Measurements from ENCODE around the gene PARL.

GRCh38 chr3:183896610-183897009 is 11.9 kb upstream of the PARL start:
- TF ChIP-seq TCF7L2 (IDR thresholded peaks at IDR 0.05; ENCODE audit: low read depth, low read length) (no peak), SRSF1 (optimal IDR thresholded peaks at IDR 0.05; ENCODE audit: low read depth, low read length) (no peak), NBN (conservative IDR thresholded peaks at IDR 0.05) (no peak), ZNF3 (CRISPR knock-in tag; IDR thresholded peaks at IDR 0.05) (no peak), CBX5 (CRISPR knock-in tag; IDR thresholded peaks at IDR 0.05; ENCODE audit: borderline replicate concordance) (no peak), JUND (CRISPR knock-in tag; IDR thresholded peaks at IDR 0.05) (no peak), HMG20A (CRISPR knock-in tag; IDR thresholded peaks at IDR 0.05; ENCODE audit: borderline replicate concordance) (no peak)
- TF ChIP-seq, protein P1, sequence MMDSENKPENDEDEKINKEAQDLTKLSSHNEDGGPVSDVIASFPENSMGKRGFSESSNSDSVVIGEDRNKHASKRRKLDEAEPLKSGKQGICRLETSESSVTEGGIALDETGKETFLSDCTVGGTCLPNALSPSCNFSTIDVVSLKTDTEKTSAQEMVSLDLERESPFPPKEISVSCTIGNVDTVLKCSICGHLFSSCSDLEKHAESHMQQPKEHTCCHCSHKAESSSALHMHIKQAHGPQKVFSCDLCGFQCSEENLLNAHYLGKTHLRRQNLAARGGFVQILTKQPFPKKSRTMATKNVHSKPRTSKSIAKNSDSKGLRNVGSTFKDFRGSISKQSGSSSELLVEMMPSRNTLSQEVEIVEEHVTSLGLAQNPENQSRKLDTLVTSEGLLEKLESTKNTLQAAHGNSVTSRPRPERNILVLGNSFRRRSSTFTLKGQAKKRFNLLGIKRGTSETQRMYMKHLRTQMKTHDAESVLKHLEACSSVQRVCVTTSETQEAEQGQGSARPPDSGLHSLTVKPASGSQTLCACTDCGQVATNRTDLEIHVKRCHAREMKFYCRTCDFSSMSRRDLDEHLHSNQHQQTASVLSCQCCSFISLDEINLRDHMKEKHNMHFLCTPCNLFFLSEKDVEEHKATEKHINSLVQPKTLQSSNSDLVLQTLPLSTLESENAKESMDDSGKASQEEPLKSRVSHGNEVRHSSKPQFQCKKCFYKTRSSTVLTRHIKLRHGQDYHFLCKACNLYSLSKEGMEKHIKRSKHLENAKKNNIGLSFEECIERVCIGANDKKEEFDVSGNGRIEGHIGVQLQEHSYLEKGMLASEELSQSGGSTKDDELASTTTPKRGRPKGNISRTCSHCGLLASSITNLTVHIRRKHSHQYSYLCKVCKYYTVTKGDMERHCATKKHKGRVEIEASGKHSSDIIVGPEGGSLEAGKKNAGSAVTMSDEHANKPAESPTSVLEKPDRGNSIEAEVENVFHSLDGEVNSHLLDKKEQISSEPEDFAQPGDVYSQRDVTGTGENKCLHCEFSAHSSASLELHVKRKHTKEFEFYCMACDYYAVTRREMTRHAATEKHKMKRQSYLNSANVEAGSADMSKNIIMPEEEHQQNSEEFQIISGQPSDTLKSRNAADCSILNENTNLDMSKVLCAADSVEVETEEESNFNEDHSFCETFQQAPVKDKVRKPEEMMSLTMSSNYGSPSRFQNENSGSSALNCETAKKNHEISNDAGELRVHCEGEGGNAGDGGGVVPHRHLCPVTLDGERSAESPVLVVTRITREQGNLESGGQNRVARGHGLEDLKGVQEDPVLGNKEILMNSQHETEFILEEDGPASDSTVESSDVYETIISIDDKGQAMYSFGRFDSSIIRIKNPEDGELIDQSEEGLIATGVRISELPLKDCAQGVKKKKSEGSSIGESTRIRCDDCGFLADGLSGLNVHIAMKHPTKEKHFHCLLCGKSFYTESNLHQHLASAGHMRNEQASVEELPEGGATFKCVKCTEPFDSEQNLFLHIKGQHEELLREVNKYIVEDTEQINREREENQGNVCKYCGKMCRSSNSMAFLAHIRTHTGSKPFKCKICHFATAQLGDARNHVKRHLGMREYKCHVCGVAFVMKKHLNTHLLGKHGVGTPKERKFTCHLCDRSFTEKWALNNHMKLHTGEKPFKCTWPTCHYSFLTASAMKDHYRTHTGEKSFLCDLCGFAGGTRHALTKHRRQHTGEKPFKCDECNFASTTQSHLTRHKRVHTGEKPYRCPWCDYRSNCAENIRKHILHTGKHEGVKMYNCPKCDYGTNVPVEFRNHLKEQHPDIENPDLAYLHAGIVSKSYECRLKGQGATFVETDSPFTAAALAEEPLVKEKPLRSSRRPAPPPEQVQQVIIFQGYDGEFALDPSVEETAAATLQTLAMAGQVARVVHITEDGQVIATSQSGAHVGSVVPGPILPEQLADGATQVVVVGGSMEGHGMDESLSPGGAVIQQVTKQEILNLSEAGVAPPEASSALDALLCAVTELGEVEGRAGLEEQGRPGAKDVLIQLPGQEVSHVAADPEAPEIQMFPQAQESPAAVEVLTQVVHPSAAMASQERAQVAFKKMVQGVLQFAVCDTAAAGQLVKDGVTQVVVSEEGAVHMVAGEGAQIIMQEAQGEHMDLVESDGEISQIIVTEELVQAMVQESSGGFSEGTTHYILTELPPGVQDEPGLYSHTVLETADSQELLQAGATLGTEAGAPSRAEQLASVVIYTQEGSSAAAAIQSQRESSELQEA (CRISPR knock-in tag; IDR thresholded peaks at IDR 0.05; ENCODE audit: not compliant biosample characterization): no peak
- TF ChIP-seq, protein P2, sequence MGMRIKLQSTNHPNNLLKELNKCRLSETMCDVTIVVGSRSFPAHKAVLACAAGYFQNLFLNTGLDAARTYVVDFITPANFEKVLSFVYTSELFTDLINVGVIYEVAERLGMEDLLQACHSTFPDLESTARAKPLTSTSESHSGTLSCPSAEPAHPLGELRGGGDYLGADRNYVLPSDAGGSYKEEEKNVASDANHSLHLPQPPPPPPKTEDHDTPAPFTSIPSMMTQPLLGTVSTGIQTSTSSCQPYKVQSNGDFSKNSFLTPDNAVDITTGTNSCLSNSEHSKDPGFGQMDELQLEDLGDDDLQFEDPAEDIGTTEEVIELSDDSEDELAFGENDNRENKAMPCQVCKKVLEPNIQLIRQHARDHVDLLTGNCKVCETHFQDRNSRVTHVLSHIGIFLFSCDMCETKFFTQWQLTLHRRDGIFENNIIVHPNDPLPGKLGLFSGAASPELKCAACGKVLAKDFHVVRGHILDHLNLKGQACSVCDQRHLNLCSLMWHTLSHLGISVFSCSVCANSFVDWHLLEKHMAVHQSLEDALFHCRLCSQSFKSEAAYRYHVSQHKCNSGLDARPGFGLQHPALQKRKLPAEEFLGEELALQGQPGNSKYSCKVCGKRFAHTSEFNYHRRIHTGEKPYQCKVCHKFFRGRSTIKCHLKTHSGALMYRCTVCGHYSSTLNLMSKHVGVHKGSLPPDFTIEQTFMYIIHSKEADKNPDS (CRISPR knock-in tag; IDR thresholded peaks at IDR 0.05): no peak

Measured in HepG2 (cell line).